SH-SY5Y (cell line): ENCODE measurements around the gene RIGI.

Experiments
- GATA2 ChIP-seq: IDR thresholded peaks from 2 replicates; pipeline ENCODE4 v1.6.1; 2011; ENCODE audit warnings: mild to moderate bottlenecking, low read depth, low read length
- GATA3 ChIP-seq: IDR thresholded peaks from 2 replicates; pipeline ENCODE4 v1.6.1; 2011; ENCODE audit warnings: low read depth, mild to moderate bottlenecking, low read length, moderate library complexity

The RIGI gene

DNA sequence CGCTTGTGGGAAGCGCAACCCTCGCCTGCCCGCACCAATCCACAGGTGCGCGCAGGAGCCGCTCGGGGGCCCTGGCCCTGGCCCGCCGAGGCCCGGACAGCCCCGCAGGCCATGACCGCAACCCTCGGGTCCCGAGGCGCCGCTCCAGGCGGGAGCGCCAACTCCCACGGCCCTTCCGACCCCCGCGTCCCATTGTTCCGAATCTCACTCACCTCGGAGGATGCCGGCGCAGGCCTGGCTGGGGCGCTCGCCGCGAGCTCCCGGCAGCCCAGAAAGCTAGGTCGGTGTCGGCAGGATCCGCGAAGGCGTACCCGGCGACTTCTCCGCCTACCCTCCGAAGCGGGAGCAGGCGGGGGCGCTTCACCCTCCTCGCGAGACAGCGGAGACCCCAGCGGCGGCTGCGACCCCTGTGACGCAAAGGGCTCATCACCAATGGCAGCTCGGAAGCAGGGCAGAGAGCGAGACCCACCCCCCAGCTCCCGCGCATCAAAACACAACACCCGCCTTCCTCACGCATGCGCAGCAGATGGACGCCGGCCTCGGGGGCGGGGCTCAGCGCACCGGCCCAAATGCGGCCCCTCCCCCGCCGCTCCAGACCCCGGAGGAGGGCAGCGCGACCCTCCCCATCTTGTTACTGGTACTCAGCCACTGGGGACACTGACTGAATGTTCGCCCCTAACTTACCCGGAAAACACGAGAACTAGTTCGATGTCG lies 24.7 kb upstream of the RIGI start:
- no peak for TF ChIP-seq GATA3

DNA sequence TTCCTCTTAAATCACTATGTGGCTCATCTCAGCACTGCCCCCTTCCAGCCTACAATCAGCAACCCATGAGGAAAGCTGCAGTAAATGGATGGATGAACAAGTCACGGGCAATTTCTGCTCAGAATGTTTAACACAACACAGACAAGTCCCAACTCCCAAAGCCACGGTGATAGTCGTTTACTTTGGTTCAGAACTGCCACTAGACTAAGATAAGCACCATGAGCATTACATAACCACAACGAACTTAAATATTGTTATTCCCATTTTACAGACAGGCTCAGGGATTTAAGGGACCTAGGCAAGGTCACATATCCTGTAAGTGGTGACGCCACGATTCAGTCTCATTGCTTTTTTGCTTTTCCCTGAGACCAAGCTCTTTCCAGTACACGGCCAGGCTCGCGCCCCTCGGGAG lies 24.2 kb upstream of the RIGI start:
- TF ChIP-seq GATA2 (no peak), GATA3 (no peak)

DNA sequence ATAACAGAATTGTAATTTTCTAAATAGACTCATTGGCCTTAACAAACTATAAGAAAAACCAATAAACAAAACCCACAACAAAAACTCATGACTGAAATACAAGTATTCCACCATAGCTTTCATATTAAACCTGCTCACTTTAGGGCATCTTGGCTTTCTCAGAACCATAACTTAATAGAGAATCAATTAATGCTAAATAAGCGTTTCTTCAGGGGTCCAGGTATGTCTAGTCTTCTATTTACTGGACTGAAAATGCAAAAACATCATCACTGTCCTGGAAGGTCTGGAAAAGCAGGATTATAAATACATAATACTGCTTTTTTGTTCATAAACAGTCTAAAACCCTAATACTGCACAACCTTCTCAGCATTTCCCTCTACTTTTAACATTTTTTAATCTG lies 19.9 kb upstream of the RIGI start:
- TF ChIP-seq GATA3 = no peak
- no peak for TF ChIP-seq GATA2

DNA sequence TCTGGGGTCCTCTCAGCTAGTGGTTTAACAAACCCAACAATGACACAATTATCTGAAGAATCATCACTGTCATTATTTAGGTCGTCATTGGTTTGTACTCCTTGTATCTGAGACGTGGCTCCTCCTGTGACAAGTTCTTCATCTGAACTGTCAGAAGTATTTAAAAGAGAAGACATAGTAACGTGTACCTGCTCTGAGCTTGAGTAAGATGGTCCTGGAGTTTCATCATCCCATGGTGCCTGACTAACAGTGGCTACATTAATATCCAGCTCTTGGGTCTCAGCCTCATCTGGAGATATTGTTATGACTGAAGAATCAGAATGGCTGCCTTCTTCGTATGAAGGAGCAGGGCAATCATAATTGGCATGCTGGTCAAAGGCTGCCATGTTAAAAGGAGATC lies 17.1 kb upstream of the RIGI start:
- no peak for TF ChIP-seq GATA2
- no peak for TF ChIP-seq GATA3

DNA sequence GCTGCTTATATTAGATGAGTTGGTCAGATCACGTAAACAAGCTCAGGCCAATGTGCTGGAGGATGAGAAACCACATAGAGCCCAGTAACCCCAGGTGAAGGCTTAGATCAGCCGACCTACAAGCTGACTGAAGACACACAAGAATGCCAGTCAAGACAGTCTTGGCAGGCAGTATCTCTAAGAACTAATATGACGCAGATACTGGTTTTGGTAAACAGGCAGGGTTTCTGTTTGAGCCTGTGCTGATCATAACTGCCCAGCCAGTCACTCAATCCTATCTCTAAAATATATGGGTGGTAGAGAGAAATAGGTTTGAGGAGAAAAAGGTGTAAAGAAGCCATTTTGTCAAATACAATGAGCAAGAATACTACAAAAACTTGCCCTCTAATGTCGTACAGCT lies 7.8 kb upstream of the RIGI start:
- TF ChIP-seq GATA2 (no peak), GATA3 (no peak)

DNA sequence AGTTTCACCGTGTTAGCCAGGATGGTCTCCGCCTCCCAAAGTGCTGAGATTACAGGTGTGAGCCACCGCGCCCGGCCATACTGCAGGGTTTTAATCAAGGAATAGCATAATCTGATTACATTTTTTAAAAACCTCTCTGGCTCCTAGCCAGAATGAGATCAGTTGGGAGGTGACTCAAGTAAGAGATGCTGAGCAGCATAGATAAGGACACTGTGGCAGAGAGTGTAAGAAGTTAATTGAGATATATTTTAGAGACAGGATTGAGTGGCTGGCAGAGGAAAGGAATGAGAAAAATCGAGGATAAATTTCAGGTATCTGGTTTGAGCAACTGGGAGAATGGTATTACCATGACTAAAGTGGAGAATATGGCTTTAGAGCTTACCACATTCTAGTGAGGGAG lies 7.3 kb upstream of the RIGI start:
- TF ChIP-seq GATA3 = no peak
- no peak for TF ChIP-seq GATA2

DNA sequence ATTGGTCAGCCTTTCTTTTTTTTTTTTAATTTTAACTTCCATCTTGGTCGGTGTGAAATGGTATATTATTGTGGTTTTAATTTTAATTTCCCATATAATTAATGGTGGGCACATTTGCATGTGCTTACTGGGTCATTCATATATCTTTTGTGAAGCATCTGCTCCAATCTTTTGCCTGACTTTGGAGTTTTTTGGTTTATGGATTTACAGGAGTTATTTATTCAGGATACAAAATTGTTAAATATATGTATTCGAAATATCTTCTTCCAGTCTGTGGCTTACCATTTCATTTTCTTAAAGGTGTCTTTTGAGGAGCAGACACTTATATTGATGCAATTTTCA lies 682 bp upstream of the RIGI start:
- TF ChIP-seq GATA2 = no peak
- no peak for TF ChIP-seq GATA3

DNA sequence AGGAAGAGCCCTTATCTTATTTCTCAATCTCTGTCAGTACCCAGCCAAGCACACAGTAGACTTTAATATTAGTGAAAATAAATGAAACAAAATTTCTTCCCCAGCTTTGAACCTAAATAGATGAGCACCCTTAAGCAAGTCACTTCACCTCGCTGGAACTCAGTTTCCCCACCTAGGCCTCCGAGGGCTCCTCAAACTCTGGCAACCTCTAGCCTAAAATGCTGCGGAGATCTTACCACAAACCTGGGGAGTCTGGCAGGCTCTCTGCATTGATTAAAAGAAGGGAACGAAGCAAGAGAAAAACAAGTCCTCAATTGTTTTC lies 326 bp downstream of the RIGI start:
- TF ChIP-seq GATA2 = no peak; the same call in 1 of the 2 replicates

DNA sequence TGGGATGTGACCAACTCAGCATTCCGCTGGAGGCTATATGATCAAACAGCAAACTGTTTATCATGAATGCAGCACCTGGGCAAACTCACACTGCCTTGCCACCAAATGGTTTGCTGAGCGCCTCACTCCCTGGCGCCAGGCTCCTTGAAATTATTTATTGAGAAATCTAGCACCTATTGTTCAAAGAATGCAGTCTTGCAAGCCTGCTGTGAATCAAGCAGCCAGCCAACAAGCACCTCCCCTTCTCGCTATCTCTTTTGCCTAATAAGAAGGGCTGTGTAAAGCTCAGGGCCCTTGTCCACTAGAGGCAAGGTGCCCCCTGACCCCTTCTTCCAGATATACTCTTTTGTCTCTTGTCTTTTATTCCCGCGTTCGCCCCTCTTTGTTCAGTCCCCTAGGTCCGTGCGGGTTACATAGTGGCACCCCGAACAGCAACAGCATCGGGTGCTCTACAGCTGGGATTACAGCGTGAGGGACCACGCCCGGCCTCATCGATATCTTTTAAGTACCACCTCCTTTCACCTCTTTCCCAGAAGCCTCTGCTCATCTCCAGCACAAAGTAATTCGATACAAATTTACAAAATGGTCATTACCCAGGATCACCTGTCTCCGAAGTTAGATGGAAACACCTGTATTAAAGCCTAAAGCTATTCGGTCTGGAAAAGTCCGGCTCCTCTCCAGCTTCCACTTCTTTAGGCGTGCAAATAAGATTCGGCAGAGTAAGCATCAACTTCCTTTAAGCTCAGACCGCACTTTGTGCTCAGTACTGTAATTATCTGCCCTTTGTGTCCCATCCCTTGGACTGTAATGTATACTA lies 896 bp downstream of the RIGI start:
- TF ChIP-seq GATA2 (no peak), GATA3 (no peak)

DNA sequence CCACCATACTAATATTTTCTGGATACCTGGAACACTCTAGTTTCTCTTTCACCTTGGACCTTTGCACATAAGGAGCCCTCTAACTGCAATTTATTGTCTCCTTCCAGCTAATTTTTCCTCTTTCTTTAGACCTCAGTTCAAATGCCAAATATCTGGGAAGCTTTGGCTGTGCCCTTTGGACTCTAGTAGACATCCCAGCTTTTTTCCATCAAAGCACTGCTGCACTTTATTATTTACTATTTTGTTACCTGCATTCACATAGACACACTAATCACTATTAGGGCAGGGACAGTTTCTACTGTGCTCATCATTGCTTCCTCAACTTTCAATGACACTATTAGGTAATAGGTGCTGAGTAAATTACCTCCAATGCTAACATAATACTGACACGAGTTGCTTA lies 2.1 kb downstream of the RIGI start:
- no peak for TF ChIP-seq GATA3
- TF ChIP-seq GATA2 = no peak

DNA sequence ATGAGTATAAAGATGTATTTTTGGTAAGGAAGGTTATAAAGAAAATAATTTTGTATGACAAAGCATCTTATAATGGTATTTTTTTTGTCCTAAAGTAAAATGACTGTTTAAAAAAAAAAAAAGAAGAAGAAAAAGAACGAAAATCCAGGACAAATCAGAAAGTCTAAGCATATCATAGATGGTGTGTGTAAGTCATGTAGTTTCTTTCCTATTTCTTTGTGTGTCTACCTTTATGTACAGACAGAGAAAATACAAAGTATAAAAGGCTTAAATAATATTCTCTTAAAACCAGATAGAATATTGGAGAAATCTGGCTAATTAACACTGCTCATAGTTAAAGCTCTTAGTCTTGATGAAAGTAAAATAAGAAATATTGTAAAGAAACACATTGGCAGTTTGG lies 7.7 kb downstream of the RIGI start:
- TF ChIP-seq GATA3 = no peak
- TF ChIP-seq GATA2 = no peak

DNA sequence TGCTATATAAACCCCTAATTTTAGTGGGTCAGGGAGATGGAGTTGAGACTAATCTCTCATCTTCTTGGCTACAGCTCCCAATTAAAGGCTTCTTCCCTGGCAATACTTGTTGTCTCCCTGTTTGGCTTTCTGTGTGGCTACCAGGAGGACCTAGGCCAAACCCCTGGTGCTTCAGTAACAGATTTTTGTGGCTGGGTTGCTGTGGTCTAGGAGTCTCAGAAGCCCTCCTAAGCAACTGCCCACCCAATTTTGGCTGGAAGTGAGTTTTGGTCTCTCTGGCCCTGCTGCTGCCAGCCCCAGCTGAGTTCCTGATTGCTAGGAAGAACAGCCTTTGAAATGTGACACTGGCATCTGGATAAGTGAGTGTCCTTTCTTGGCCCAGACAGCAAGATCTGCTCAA lies 9.8 kb downstream of the RIGI start:
- TF ChIP-seq GATA3 = no peak
- TF ChIP-seq GATA2 = no peak

DNA sequence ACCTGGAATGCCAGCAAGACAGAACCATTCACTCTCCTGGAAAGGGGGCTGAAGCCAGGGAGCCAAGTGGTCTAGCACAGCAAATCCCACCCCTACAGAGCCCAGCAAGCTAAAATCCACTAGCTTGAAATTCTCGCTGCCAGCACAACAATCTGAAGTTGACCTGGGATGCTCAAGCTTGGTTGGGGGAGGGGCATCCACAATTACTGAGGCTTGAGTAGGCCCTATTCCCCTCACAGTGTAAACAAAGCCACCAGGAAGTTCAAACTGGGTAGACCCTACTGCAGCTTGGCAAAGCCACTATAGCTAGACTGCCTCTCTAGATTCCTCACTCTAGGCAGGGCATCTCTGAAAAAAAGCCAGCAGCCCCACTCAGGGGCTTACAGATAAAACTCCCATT lies 17.3 kb downstream of the RIGI start:
- no peak for TF ChIP-seq GATA2
- TF ChIP-seq GATA3 = no peak

DNA sequence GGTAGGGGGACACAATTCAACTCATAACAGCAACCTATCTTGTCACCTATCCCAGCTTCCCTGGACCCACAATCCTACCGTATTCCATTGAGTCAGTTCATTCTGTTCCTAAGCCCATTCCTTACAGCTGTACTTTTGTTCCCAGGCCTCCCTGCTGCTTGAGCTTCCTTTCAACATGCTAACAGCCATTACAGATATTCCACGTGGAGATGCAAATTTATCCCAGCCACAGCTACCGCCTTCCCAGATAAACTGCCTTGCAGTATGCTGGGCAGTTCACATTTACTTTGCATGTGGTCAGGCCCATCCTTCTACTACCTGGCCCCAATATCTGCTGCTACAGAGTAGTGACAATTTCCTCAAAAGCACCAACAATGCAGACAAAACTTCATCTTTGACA lies 23.0 kb downstream of the RIGI start:
- TF ChIP-seq GATA3 (no peak), GATA2 (no peak)

DNA sequence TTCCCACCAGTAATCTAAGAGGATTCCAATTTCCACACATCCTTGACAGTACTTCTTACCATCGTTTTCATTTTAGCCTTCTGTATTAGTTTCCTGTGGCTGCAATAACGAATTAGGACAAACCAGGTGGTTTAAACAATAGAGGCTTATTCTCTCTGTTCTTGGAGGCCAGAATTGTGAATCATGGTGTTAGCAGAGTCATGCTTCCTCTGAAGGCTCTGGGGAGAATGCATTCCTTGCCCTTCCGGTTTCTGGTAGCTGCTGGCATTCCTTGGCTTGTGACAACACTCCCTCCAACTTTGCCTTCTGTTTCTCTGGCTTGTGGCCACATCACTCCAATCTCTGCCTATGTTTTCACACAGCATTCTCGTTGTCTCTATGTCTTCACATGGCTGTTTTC lies 23.5 kb downstream of the RIGI start:
- TF ChIP-seq GATA2 = no peak
- no peak for TF ChIP-seq GATA3
